GM20431 (cell line): Measurements from ENCODE around the gene CACNA2D4.

Experiments used
- in situ Hi-C: fragments of 300-500 bp; cut with MseI, MboI; formaldehyde crosslinking; loops from one replicate; pipeline ENCODE4 v1.15.0; 2020; ENCODE audit warnings: low sequenced_read_pairs; ENCODE audit not compliant: unreplicated experiment

The CACNA2D4 gene

GRCh38 chr12:1808798-1809480 lies 109.5 kb downstream of the CACNA2D4 start:
- in situ Hi-C loops = no loop called here

DNA sequence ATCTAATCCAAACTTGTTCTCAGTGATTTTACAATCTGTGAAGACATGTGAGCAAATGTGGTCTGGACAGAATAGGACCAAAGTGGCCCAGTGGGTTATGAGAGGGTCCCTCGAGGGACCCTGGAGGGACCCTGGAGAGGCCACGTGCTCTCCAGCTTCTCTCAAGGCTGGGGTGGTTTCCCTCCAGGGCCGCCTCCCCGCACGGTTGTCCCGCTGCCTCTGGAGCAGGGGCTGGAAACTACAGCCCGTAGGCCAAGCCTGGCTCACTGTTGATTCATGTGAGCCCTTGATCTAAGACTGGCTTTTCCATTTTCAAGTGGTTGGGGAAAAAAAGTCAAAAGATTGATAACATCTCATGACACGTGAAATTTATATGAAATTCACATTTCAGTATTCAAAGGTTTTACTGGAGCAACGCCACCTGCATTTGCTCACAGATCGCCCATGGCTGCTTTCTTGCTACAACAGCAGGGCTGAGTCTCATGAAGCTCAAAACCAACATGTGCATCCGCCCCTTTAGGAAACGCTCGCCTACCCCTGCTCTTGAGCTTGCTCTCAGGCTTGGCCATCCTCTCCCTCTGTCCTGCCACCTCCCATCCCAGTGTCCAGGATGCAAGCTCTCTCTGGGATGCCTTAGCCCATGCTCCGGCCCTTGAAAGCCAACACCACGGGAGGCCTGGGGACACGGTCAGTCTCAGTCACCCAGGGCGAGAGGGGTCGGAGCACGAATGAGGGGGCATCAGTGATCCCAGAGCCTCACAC lies 110.2 kb downstream of the CACNA2D4 start:
- in situ Hi-C loops = no loop called here

DNA sequence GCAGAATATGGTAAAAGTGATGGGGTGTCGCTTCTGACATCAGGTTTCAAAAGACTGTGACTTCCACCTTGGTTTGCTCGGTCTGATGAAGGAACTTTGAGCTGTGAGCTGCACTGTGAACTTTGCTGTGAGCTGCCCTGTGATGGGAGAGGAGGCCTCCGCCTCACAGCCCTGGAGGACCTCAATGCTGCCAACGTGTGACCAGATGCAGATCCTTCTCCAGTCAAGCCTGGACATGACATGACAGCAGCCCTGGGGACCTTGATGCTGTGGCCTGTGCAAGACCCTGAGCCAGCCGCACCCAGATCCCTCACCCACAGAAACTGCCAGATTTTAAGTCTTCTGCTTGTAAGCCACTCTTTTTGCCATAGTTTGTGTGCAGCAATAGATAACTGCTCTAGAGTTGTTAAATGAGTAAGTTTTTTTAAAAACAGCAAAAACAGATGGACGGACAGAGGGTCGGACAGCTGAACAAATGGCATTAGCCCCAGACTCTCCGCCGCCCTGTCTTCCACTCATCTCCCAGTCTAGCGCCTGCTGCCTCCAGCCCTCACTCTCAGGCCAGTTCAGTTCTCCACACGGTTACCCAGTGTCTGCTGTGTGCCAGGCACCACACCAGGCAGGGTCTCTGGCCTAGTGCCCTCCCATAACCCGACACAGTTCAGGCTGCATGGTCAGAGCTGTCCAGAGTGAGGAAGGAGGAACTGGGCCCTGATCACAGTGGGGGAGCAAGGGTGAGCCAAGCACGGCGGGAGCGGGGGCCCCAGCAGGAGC lies 111.2 kb downstream of the CACNA2D4 start:
- in situ Hi-C loops = no loop called here

GRCh38 chr12:1806301-1807086 lies 112.0 kb downstream of the CACNA2D4 start:
- in situ Hi-C loops = no loop called here

DNA sequence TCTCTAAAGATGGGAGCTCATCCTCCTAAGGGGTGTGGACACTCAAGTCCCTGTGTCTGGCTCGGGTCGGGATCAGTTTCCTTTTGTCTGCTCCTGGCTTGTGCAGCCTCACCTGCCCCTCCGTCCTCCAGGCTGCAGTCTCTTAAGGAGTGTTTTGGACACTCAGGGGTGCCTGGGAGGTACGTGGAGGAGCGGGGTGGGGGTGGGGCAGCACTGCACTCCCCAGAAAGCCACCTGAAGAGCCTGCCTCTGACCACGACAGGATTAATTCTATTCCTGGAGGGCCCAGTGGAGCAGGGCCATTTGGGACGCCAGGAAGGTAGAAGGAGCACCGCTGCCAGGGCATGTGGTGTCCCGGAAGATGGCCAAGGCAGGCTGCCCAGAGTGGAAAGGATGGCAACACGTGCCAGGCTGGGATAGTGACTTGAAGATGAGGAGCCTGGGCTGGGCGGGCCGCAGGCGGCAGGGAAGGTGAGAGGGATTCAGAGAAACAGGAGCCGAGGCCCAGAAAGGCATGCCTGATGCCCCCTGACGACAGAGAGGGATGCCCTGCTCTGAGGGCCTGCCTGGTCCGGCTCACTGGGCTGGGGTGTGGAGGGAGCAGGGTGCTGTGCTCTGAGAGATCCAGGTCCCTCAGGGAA lies 112.9 kb downstream of the CACNA2D4 start:
- in situ Hi-C loops = no loop called here

DNA sequence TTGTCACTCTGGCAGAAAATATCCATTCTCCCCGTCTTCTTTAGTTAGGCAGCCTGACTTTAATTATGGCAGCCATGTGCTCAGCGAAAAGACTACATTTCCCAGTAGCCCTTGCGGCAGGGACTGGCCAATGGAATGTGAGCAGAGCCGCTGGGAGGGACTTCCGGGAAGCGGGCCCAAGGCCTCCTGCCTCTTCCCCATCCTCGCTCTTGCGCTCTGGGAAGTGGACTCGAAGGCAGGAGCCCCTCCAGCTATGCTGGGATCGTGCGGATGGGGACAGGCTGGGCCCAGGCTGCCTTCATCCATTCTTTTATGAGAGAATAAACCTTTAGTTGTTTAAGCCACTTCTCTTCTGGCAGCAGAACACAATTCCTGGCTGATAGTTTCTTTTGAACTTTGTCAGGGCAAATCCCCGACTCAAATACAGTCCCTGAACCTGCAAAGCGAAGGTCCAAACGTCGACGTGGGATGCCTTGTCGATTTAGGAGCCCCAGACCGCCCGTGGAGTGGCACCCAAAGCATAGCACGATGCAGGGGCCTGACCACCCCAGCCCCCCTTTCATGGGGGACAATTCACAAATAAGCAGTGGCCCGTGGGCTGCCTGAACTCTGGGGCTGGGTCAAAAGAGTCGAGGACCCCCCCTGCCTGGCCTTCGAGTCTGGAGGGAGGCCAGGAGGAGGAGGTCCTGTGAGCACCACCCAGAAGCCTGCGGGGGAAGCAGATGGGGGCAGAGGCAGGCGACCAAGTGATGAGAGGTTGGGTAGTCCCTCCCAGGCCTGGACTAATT lies 113.7 kb downstream of the CACNA2D4 start:
- in situ Hi-C loops = no loop called here

- in situ Hi-C loops = no loop called here
These were observed 114.7 kb downstream of the CACNA2D4 start for GRCh38 chr12:1803736-1804135.

DNA sequence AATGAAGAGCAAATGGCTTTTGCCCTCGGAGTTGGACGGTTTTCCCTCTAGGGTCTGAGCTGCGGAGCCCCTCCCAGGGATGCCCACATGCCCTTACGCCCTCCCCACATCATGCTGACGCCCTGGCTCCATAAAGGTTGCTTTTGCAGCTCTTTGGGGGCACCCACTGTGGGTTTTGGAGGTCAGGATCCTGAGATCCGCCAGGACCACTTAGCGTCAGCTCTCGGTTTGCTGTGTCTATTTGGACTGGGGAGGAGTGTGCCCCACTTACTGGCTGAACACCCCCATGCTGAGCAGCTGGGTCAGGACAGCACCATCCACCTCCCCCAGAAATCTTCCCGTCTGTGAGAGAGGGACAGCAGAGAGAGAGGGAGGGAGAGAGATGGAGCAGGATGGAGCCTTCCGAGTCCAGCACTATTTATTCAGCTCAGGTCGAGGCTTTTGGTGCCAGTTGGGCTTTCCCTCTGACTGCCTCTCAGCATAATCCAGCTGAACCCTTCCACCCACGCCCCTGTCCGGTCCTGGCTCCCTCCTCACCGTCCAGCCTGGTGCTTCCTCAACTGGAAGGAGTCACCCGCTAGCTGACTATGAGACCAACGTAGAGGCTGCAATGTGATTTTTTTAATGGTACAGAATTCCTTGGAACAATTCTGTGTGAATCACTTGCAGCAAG lies 117.0 kb downstream of the CACNA2D4 start:
- in situ Hi-C loops = no loop called here

- in situ Hi-C loops = no loop called here
These were observed 117.8 kb downstream of the CACNA2D4 start for GRCh38 chr12:1800401-1801302.

GRCh38 chr12:1799882-1800400 lies 118.5 kb downstream of the CACNA2D4 start:
- in situ Hi-C loops = loop anchor here (5.0 kb wide), 1 partner anchor 137 kb away; no protein-coding TSS in a partner anchor

DNA sequence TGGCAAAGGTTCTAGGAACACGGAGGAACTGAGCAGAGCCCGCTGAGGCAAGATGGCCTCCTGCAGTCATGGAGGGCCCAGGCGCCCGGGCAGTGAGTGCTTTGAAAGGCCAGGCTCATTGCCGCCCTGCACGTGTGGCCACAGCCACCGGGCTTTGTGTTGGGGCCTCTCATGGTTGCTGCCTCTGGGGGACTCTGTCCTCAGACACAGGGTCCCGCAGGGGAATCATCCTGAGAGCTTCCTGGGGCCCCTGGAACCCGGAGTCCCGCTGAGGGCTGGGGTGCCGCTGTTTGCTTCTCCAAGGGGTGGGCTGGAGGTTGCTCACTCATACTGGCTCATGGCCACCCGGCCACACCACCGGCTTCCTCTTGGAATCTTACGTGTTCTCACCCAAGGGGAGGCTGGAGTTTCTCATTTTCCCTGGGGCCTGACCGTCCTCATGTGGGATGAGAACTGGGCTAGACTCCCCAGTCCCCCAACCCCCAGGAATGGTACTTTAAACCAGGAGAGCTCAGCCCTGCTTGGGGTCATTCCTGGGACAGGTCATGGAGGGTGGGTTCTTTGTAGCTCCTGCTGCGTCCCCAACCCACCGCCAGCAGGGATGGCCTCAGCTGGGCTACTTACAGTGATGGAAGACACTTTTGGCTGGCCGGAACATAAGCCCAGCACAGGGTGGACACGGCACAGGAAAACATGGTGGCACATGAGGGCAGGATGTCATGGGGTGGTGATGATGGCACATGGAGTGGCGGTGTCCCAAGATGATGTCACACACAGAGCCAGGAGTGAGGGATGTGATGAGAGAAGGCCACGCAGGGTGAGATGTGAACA lies 119.2 kb downstream of the CACNA2D4 start:
- in situ Hi-C loops = loop anchor here (5.0 kb wide), 1 partner anchor 138 kb away; no protein-coding TSS in a partner anchor

DNA sequence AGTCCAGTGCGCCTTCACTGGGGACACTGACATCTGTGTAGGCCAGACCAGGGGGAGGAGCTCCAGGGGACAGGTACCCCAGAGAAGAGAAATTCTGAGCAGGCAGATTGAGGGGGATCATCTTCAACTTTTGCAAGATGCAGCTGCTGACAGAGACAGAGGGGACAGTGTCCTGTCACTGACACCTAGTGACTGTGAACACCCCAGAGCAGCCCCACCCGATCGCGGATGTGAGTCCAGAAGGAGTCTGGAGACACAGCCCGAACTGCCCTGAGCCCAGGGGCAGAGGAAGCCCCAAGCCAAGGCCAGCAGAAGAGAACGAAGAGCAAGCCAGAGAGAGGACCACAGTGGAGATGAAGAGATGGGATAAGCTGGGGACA lies 119.8 kb downstream of the CACNA2D4 start:
- in situ Hi-C loops = loop anchor here (5.0 kb wide), 1 partner anchor 139 kb away; no protein-coding TSS in a partner anchor

DNA sequence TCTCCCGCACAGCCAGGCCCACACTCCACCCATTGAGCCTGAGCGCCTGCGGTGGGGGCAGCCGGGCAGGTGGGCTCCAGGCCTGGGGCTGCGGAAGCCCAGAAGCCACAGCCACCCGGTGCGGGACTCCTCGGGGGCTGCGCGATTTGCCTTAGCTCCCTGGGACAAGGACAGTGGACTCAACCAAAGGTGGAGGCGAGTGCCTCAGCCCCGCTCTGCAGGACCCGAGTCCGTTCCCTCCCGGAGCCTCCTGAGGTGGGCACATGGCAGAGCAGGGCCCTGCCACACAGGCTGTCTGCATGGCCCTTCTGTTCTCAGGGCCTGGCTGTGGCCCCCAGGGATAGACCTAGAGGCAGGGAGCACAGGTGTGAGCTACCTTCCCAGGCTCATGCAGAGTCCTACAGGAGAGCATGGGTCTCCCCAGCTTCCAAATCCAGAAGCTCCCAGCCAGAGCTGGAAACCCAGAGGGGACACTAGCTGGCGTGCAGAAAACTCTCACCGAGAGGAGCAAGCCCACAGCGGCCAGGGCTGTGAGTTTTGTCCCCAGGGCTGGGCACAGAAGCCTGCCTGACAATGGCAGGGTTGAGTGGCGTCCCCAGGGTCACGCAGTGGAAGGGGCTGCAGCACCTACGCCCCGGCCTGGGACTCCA lies 120.3 kb downstream of the CACNA2D4 start:
- in situ Hi-C loops = loop anchor here (5.0 kb wide), 1 partner anchor 139 kb away; no protein-coding TSS in a partner anchor

GRCh38 chr12:1797011-1797901 lies 121.2 kb downstream of the CACNA2D4 start:
- in situ Hi-C loops = loop anchor here (5.0 kb wide), 1 partner anchor 140 kb away; no protein-coding TSS in a partner anchor
